Mammary epithelial cell (primary cell): Measurements from ENCODE around the gene DPP9.

Experiments
- CTCF ChIP-seq, 2 donors: IDR thresholded peaks in 1 of 2; conservative IDR thresholded peaks in 1 of 2; 2 replicates each; pipeline ENCODE4 v1.5.1; 2011 to 2012; ENCODE audit warnings: inconsistent platforms in 2 of 2, low read length in 2 of 2, mild to moderate bottlenecking in 2 of 2, control low read depth in 1 of 2, low read depth in 1 of 2; ENCODE audit not compliant: insufficient read depth in 1 of 2; ENCODE audit errors: extremely low read depth in 1 of 2
- EZH2 ChIP-seq: IDR thresholded peaks from 2 replicates; pipeline ENCODE4 v1.6.1; 2012; ENCODE audit warnings: low read length, inconsistent platforms, borderline replicate concordance

DNA sequence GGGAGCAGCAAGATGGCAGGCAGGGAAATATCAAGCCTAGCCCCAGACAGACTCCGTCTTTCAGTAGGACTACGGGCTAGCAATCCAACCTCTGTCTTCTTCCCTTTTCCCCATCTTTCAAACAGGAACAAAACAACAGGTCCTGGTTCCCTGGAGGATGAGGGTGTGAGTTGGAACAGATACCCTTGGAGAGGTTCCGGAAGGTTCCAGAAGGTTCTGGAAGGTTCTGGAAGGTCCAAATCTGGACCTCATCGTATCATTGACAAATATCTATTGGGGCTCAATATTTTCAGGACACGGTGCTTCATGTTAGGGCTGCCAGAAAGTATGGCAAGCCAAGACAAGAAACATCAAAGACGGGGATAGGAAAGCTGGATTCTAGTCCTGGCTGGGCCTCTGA, 39.4 kb upstream of the DPP9 start:
- TF ChIP-seq CTCF (conservative IDR thresholded peaks at IDR 0.05 in 1 of 2, IDR thresholded peaks at IDR 0.05 in 1 of 2; ENCODE audit: extremely low read depth in 1 of 2, insufficient read depth in 1 of 2, low read depth in 1 of 2, low read length in 2 of 2) (no peak), EZH2 (no peak)
